GM13976 (cell line): ENCODE data around the gene RGS9.
"Not testable (repeated sequence)": the region's sequence is repeated elsewhere in the genome, so short reads cannot be mapped to it uniquely, and the experiment has no call there.

Experiments used
- DNase-seq: peaks from one replicate; pipeline ENCODE4 v3.0.0; 2012; ENCODE audit warnings: low spot score
- in situ Hi-C: fragments of 300-500 bp; cut with MboI; formaldehyde crosslinking; loops from one replicate; pipeline ENCODE4 v1.12.0; 2022; ENCODE audit warnings: low sequenced_read_pairs, mixed read lengths, inconsistent platforms; ENCODE audit not compliant: unreplicated experiment
- TF ChIP-seq, protein P1 (sequence below): IDR thresholded peaks from 2 replicates; pipeline ENCODE4 v1.5.1; 2012; ENCODE audit warnings: borderline replicate concordance, mild to moderate bottlenecking; ENCODE audit not compliant: insufficient read depth; ENCODE audit errors: extremely low read depth, missing control alignments, control extremely low read depth

Gene RGS9

DNA sequence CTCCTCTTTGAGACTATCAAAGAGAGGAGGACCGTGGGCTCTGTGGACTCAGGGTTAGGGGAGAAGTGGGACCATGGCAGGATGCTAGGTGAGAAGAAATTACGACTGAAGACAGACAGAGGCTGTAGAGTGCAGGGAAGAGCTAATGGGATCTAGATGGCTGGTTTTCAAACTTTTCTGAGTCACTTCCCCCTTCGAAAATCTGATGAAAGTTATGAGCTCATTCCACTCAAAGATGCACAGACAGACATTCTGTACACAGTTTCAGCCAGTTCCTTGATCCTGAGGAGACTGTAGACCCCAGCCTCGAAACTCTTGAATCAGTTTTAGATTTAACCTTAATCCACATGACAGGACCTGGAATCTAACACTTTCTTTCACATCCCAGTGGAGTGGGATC lies 40.7 kb downstream of the RGS9 start:
- in situ Hi-C loops: no loop called here
- TF ChIP-seq, protein P1, sequence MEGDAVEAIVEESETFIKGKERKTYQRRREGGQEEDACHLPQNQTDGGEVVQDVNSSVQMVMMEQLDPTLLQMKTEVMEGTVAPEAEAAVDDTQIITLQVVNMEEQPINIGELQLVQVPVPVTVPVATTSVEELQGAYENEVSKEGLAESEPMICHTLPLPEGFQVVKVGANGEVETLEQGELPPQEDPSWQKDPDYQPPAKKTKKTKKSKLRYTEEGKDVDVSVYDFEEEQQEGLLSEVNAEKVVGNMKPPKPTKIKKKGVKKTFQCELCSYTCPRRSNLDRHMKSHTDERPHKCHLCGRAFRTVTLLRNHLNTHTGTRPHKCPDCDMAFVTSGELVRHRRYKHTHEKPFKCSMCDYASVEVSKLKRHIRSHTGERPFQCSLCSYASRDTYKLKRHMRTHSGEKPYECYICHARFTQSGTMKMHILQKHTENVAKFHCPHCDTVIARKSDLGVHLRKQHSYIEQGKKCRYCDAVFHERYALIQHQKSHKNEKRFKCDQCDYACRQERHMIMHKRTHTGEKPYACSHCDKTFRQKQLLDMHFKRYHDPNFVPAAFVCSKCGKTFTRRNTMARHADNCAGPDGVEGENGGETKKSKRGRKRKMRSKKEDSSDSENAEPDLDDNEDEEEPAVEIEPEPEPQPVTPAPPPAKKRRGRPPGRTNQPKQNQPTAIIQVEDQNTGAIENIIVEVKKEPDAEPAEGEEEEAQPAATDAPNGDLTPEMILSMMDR: no peak
- DNase-seq: no peak

DNA sequence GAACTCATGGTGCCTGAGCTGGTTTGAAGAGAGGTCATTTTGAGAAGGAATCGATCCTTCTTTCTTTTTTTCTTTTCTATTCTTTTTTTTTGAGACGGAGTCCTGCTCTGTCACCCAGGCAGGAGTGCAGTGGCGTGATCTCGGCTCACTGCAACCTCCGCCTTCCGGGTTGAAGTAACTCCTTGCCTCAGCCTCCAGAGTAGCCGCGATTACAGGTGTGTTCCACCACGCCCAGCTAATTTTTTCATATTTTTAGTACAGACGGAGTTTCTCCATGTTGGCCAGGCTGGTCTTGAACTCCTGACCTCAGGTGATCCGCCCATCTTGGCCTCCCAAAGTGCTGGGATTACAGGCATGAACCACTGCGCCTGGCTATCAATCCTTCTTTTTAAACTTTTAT lies 43.1 kb downstream of the RGS9 start:
- in situ Hi-C loops: not testable (repeated sequence)

DNA sequence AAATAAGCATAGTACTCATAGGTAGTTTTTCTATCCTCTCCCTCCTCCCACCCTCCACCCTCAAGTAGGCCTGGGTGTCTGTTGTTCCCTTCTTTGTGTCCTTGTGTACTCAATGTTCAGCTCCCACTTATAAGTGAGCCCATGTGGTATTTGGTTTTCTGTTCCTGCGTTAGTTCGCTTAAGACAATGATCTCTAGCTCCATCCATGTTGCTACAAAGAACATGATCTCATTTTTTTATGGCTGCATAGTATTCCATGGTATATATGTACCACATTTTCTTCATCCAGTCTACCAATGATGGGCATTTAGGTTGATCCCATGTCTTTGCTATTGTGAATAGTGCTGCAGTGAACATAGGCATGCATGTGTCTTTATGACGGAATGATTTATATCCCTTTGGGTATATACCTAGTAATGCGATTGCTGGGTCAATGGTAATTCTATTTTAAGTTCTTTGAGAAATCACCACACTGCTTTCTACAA lies 43.6 kb downstream of the RGS9 start:
- in situ Hi-C loops, DNase-seq: not testable (repeated sequence)

More for the DNA sequence above, 43.1 kb downstream of the RGS9 start:
- not testable (repeated sequence) for DNase-seq

DNA sequence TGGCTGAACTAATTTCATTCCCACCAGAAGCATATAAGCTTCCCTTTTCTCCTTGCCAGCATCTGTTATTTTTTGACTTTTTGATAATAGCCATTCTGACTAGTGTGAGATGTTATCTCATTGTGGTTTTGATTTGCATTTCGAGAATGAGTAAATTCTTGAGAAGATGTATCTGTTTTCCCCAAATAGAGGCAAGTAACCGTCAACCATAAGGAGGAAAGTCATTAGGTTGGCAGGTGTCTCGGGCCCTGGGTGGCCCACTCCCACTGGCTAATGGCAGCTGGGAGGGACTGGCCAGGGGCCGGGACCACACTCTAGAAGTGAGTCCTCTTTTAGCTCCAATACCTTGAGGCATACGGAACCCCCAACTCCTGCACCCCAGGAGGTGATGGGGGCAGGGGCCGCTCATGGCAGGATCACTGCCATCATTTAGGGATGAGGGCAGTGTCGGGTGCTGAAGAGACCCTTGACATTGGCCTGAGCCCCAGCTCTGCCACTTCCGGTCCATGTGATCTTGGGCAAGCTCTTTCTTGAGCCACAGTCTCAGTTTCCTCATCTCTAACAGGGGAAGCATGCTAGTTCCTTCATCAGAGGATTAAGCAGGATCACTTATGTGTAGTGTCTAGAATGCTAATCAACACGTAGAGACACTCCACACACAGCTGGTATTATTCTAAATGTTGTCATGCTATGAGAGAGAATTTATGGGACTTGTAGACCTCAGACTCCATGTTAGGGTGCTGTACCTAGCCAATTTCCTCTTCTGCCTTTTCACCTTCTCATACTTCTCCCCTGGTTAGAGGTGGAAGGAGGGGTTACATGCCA lies 44.3 kb downstream of the RGS9 start:
- TF ChIP-seq, protein P1: no peak
- in situ Hi-C loops: no loop called here
- DNase-seq: peak; percentile 79

DNA sequence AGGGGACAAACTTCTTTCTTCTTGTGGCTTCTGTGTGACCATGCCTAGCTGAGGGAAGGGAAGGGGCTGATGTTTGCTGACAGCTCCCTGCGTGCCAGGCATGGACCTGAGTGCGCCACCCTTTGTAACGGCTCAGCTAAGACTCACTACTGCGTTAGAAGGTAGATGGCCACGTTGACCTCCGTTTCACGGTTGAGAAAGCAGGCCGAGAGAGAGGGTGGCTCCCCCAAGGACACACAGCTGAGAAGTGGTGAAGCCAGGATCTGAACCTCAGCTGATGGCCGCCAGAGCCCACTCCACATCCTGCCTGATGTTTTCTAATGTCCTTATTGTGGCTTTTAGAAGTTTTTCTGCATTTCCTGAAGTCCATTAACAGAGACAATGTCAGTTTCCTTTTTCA lies 45.1 kb downstream of the RGS9 start:
- in situ Hi-C loops: no loop called here
- no peak for DNase-seq

DNA sequence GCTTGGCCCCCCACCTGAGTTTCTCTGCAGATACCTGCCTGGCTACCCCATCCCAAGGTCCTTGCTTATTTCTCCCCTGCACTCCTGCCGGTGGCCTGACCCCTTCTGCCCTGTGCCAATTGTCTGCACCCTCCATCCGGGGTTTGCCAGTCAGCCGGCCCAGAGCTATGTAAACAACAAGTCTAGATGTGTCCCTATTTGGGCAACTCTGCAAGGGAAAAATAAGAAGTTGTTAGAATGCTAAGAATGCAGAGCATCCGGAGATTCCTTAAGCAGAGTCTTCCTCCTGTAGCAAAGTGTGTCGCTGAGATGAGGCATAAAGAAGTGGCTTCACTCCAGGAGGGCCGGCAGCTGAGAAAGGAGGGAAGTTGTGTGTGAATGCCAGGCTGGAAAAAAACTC lies 46.6 kb downstream of the RGS9 start:
- in situ Hi-C loops: no loop called here
- no peak for DNase-seq
- TF ChIP-seq, protein P1: no peak

More for the DNA sequence above, 45.1 kb downstream of the RGS9 start:
- TF ChIP-seq, protein P1: no peak

DNA sequence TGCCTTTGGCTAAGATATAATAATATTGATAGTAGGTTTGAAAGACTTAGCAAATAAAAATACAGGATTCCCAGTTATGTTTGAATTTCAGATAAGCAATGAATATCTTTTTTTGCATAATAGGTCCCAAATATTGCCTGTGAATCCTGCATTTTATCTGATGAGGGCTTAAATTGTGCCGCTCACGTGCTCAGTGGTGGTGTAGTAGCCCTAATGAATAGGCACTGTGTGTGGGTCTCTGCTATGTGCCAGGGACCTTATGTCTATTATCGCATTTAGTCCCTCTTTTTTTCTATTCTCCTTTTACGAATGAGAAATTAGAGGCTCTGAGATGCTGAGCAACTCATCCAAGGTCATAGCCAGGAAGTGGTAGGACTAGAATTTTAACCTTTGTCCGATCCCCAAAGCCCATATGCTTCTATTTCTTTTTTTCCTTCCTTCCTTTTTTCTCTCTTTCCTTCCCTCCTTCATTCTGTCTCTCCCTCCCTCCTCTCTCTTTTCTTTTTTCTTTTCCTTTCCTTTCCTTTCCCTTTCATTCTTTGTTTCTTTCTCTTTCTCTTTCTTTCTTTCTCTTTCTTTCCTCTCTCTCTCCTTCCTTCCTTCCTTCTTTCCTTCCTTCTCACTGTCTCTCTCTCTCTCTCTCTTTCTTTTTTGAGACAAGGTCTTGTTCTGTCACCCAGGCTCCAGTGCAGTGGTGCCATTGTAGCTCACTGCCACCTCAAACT lies 47.2 kb downstream of the RGS9 start:
- TF ChIP-seq, protein P1: no peak
- in situ Hi-C loops: no loop called here

More for the DNA sequence above, 47.2 kb downstream of the RGS9 start:
- no peak for DNase-seq
